GM12801 (cell line): ENCODE results near the gene CNTNAP2.

ENCODE experiments used
- TF ChIP-seq, protein P1 (sequence below): IDR thresholded peaks from one replicate; pipeline ENCODE4 v1.5.1; 2011; ENCODE audit warnings: control low read depth; ENCODE audit not compliant: insufficient read length; ENCODE audit errors: extremely low read depth

CNTNAP2 gene

DNA sequence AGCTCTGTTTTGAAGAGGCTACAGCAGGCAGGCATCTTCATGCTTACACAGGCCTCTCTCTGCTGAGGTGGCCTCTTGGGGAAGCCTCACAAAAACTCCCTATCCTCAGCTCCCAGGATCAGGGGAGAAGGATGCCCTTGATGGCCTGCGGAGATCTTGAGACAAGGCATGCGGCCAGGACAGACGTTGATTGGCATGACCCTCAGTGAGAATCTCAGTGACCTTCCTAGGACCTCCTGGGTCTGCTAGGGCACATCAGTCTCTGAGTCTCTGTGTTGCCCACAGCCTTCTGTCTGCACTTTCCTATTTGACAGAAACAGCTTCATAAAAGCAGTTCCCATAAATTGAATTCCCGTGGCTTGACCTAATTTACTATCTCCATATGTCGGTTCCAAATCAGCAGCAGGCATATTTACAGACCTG is 1468.2 kb downstream of the CNTNAP2 start:
- TF ChIP-seq, protein P1, sequence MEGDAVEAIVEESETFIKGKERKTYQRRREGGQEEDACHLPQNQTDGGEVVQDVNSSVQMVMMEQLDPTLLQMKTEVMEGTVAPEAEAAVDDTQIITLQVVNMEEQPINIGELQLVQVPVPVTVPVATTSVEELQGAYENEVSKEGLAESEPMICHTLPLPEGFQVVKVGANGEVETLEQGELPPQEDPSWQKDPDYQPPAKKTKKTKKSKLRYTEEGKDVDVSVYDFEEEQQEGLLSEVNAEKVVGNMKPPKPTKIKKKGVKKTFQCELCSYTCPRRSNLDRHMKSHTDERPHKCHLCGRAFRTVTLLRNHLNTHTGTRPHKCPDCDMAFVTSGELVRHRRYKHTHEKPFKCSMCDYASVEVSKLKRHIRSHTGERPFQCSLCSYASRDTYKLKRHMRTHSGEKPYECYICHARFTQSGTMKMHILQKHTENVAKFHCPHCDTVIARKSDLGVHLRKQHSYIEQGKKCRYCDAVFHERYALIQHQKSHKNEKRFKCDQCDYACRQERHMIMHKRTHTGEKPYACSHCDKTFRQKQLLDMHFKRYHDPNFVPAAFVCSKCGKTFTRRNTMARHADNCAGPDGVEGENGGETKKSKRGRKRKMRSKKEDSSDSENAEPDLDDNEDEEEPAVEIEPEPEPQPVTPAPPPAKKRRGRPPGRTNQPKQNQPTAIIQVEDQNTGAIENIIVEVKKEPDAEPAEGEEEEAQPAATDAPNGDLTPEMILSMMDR, result no peak

DNA sequence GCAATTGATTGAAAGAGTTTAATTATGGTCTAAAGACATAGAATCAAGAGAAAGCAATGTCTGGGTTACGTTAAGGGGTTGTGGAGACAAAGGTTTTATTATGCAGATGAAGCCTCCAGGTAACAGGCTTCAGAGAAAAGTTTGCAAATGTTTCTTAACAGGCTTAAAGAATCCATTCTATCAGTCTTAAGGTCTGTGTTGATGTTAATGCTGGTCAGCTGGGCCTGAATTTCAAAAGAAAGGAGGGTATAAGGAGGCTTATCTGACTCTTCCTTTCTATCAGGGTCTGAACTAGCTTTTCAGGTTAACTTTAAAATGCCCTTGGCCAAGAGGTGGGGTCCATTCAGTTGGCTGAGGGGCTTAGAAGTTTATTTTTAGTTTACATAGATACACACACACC is 1469.5 kb downstream of the CNTNAP2 start:
- TF ChIP-seq, protein P1, result no peak

GRCh38 chr7:147586526-147586925 is 1469.9 kb downstream of the CNTNAP2 start:
- TF ChIP-seq, protein P1, result no peak

GRCh38 chr7:147593271-147594057 is 1476.9 kb downstream of the CNTNAP2 start:
- TF ChIP-seq, protein P1, result no peak

DNA sequence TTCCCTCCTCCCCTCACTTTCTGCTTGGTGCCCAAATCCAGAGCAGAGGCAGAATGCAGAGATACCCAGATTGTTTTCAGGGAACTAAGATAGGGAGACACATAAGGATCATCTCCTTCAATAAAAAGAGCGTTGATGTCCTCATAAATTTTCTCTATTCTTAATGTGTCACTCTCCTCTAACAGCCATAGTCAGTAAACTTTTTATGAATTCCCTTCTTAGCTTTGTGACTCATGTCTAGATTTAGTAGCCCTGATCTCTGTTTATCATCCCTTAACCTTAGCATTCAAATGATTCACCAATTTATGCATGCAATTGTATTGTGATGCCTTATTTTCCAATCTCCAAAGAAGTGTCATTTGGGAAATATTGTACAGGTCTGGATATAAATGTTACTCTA is 1478.4 kb downstream of the CNTNAP2 start:
- TF ChIP-seq, protein P1, result no peak

- TF ChIP-seq, protein P1, result no peak
Measured at GRCh38 chr7:147605323-147605722, 1488.7 kb downstream of the CNTNAP2 start.

- TF ChIP-seq, protein P1, result no peak
Measured at GRCh38 chr7:147607157-147607800, 1490.7 kb downstream of the CNTNAP2 start.
